ENCODE measurements around the gene PTGR3. TPM values are rescaled to one million over a fixed set of nuclear protein-coding genes. Genes with fewer than 3 reads are reported as not detected.

The PTGR3 gene
- total RNA-seq, 6 experiments from 2014 or later, result 9.4 to 30.1 (median 19.8) TPM

DNA sequence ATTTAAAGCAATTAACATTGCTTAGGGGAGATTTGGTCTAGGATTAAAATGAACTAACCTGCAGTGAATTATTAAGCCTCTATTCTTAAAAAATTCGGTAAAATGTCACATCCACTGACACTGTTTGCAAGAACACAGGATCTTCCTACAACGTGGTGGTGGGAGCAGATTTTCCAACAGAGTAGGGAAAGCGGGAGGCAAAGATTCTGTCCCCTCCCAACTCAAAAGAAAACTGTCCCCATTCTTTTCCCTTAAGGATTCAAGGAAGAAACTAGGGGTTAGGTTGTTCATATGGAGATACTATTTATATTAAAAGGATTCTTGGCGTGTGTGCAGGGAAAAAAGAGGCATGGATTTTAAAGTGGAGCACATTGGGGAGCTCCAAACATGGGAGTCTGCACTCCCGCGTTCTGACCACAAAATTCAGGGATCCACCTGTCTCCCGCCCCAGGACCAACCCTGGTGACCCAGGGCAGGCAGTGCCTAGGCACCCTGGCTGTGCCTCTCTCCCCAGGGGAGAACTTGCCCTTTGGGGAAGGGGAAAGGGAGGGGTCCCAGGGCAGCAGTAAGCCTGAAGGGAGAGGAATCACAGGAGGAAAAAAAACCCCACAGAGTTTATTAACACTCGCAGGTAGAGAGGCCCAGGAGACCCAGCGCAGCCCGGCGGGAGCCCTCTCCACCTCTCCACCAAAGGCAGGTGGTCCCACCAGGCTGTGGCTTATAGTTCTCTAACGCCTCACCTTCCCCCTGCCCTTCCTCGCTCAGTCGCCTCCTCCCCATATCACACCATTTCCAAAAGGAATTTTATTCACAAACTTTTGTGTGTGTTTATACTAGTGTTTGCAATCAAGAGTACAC is 2.3 kb downstream of the PTGR3 start:
- ATAC-seq (no peak), DNase-seq (no peak)
- 58% methylated on average over 8 of the region's 14 CpGs for WGBS (ENCODE audit: insufficient coverage, low coverage, low lambda C conversion rate, missing lambda C conversion rate)
- intact Hi-C loops (cut with DNase I), result no loop called here
- H3K4me3 ChIP-seq, result no peak overlapping the region
- H3K4me1 ChIP-seq, result peaks cover 0 to 17% (median 2%) of the 10 kb centered on the region in 4 donors
- no peaks in the 10 kb centered on the region for H3K27me3 ChIP-seq
- no peaks in the 10 kb centered on the region for H3K9me3 ChIP-seq
- peaks cover 0 to under 1% (median 0%) of the 10 kb centered on the region in 4 donors for H3K36me3 ChIP-seq
- no peak overlapping the region for H3K27ac ChIP-seq
- TF ChIP-seq POLR2A (IDR thresholded peaks at IDR 0.05), result no peak
- TF ChIP-seq CTCF (IDR thresholded peaks at IDR 0.05), result no peak

GRCh38 chr18:75205514-75206132 is 3.3 kb downstream of the PTGR3 start:
- TF ChIP-seq CTCF (IDR thresholded peaks at IDR 0.05) (no peak), POLR2A (IDR thresholded peaks at IDR 0.05) (no peak)
- DNase-seq, result no peak
- WGBS (ENCODE audit: insufficient coverage, low coverage, low lambda C conversion rate, missing lambda C conversion rate), result 51% methylated on average over 14 of the region's 16 CpGs
- H3K27me3 ChIP-seq, result no peaks in the 10 kb centered on the region
- ATAC-seq, result no peak
- intact Hi-C loops (cut with DNase I), result no loop called here
- H3K4me3 ChIP-seq, result peak overlapping the region in 1 of 3 donors; percentile 33
- H3K27ac ChIP-seq, result no peak overlapping the region
- H3K36me3 ChIP-seq, result peaks cover 0 to 8% (median 0%) of the 10 kb centered on the region in 4 donors
- peaks cover 0 to 17% (median 2%) of the 10 kb centered on the region in 4 donors for H3K4me1 ChIP-seq
- no peaks in the 10 kb centered on the region for H3K9me3 ChIP-seq

DNA sequence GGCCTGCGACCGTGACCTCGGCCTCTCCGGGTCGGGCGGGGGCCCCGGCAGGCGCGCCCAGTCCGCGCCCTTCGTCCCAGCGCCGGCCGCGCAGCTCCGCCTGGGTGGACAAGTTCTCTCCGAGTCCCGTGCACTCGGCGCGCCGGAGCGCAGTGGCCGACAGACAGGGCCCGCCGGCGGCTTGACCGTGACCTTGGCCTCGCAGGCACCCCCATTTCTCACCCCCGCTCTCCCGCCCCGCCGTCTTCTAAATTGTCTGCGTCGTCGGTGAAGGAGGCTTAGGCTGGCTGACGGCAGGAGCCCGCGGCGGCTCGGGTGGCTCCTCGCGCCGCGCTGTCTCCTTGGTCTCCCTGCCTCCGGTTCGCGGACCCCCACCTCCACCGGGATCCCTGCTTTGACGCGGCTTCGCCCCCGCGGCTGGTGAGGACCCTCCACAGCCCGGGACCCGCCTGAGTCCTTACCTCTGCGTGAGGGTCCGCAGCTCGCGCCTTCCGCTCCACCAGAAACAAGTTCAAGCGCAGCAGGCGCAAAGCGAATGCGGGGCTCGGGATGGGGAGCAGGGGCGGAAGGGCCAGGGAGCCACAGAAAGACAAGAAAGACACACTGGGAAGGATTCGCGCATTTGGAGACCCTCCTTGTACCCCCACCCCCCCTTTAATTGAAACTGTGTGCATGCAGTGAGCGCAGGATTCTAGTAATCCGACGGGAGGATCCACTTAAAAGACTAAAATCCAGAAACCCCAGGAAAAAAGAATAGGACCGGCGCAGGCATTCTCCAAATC is 4.0 kb downstream of the PTGR3 start:
- no peaks in the 10 kb centered on the region for H3K9me3 ChIP-seq
- ATAC-seq (peak in 2 of 4 donors; percentile 2 to 15), DNase-seq (no peak)
- intact Hi-C loops (cut with DNase I), result no loop called here
- WGBS (ENCODE audit: insufficient coverage, low coverage, low lambda C conversion rate, missing lambda C conversion rate), result 20% methylated on average over 32 of the region's 75 CpGs
- H3K4me3 ChIP-seq, result peak overlapping the region; percentile 25 to 44 (median 33)
- no peak overlapping the region for H3K27ac ChIP-seq
- TF ChIP-seq CTCF (IDR thresholded peaks at IDR 0.05), result no peak
- TF ChIP-seq POLR2A (IDR thresholded peaks at IDR 0.05), result no peak
- peaks cover 0 to 8% (median 0%) of the 10 kb centered on the region in 4 donors for H3K36me3 ChIP-seq
- peaks cover 0 to 17% (median 2%) of the 10 kb centered on the region in 4 donors for H3K4me1 ChIP-seq
- H3K27me3 ChIP-seq, result no peaks in the 10 kb centered on the region

GRCh38 chr18:75204269-75204731 is 4.6 kb downstream of the PTGR3 start:
- Histone ChIP-seq H3K27me3 (no peaks in the 10 kb centered on the region), H3K4me3 (peak overlapping the region; percentile 25 to 44 (median 33)), H3K36me3 (peaks cover 0 to 8% (median 0%) of the 10 kb centered on the region in 4 donors), H3K9me3 (no peaks in the 10 kb centered on the region), H3K27ac (no peak overlapping the region), H3K4me1 (peaks cover 0 to 17% (median 2%) of the 10 kb centered on the region in 4 donors)
- no peak for ATAC-seq
- DNase-seq, result no peak
- WGBS (ENCODE audit: insufficient coverage, low coverage, low lambda C conversion rate, missing lambda C conversion rate), result 15% methylated on average over 5 of the region's 35 CpGs
- intact Hi-C loops (cut with DNase I), result no loop called here
- TF ChIP-seq POLR2A (IDR thresholded peaks at IDR 0.05) (no peak), CTCF (IDR thresholded peaks at IDR 0.05) (no peak)
